Melanocyte of skin (primary cell): ENCODE measurements around the gene SUPT20HL2. TPM values are rescaled to one million over a fixed set of nuclear protein-coding genes. Genes with fewer than 3 reads are reported as not detected.

Experiments
- total RNA-seq, 2 donors: library from RNA; depleted of rRNA; stranded (reverse); fragments of >200 nt; gene quantifications; 2 replicates each; pipeline ENCODE4 v1.2.3, GENCODE V29; 2012

Gene SUPT20HL2
- not detected for total RNA-seq

DNA sequence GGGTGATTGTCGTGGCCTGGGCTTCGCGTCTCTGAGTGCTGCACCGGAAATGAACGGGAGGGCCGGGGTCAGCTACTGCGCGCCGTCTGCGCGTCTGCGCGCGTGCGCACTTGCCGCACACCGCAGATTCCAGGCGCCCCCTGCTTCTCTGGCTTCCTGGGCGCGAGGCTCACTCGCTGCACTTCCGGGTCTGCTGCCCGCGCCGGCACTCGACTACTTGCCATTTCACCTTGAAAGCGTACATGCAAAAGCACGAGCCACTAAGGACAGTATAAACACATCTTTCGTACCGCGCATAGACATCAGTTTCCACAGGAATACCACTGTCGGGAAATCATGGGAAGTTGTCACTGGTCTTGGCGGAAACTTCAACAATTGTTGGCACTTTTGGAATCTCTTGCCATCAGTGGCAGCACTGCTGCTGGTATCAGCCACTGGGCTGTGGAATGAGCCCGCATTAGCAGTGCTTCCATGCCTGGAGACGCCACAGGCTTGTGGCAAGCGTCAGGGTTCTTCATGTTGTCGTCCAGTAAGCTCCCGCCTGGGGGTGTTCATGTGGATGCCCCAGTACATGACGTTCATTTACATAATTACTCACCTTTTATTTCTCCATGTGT, at the start of gene SUPT20HL2:
Gene SUPT20HL2 (minus strand): TSS at position 51 of the 617 bp plus-strand sequence. CDS start 754 bp downstream, outside the sequence.

DNA sequence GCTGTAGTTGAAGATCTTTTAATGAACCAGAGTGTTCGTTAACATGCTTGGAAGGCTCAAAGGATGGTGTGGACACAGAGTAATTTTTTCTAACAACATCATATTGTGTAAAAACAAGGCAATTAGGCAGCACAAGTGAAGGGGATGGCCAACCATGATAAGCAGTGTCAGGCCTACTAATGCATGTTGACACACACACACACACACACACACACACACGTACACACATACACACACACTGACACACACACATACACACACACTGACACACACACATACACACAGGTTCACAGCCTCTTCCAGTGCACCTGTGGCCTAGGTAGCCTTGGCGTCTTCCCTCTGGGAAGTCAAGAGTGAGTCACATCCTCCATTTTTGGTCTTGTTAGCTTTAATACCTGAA, 46.4 kb upstream of the SUPT20HL2 start, which contains the start of gene SUPT20HL1:
Gene SUPT20HL1 (plus strand): TSS at position 368 of the 400 bp plus-strand sequence. CDS start 2,122 bp downstream, outside the sequence.

Other genes with a start within 250 kb of the SUPT20HL2 start
- gene ZFX, start 164.3 kb downstream of the SUPT20HL2 start, total RNA-seq = 10 to 100 TPM; 36.1 to 40.3 TPM
- not detected for gene SUPT20HL1, start 46.6 kb upstream of the SUPT20HL2 start, total RNA-seq
- gene PDK3, start 151.2 kb upstream of the SUPT20HL2 start, total RNA-seq = 10 to 100 TPM; 15.8 to 32.0 TPM